GM23338 (cell line): Measurements from ENCODE around the gene ZYG11B. TPM values are rescaled to one million over a fixed set of nuclear protein-coding genes. Genes with fewer than 3 reads are reported as not detected.

Experiments
- ATAC-seq: fragments of 200-7000 bp; cut with Tn5 transposase; 3 replicates; pipeline ENCODE4 v1.9.1; 2020
- DNase-seq: peaks from one replicate; pipeline ENCODE4 v3.0.0-alpha.2; 2015; ENCODE audit warnings: low spot score
- H2AFZ ChIP-seq: fragments of 200-600 bp; sonication (generic); 2 replicates; pipeline ENCODE4 v1.8.0; 2016; ENCODE audit warnings: antibody characterized with exemption, mild to moderate bottlenecking, moderate library complexity
- H3F3A ChIP-seq: fragments of 200-600 bp; sonication (generic); replicated peaks from 2 replicates; pipeline ENCODE4 v1.8.0; 2017; ENCODE audit warnings: antibody characterized with exemption, mixed run types, low read depth
- H3K27ac ChIP-seq: fragments of 200-600 bp; sonication (generic); 2 replicates; pipeline ENCODE4 v1.6.1; 2016; ENCODE audit warnings: low read depth
- H3K27me3 ChIP-seq: fragments of 200-600 bp; sonication (generic); 2 replicates; pipeline ENCODE4 v1.8.0; 2016; ENCODE audit warnings: mild to moderate bottlenecking, mixed run types, moderate library complexity; ENCODE audit not compliant: insufficient read depth
- H3K36me3 ChIP-seq: fragments of 200-600 bp; sonication (generic); 2 replicates; pipeline ENCODE4 v1.8.0; 2016; ENCODE audit warnings: mild to moderate bottlenecking; ENCODE audit not compliant: insufficient read depth
- H3K4me1 ChIP-seq: fragments of 200-600 bp; sonication (generic); 2 replicates; pipeline ENCODE4 v1.8.0; 2016; ENCODE audit warnings: mild to moderate bottlenecking, moderate library complexity; ENCODE audit not compliant: insufficient read depth
- H3K4me2 ChIP-seq: fragments of 200-600 bp; sonication (generic); 2 replicates; pipeline ENCODE4 v1.7.1; 2017; ENCODE audit warnings: mixed run types
- H3K4me3 ChIP-seq: fragments of 200-600 bp; sonication (generic); 2 replicates; pipeline ENCODE4 v1.6.1; 2016; ENCODE audit warnings: mixed run types
- H3K79me2 ChIP-seq: fragments of 200-600 bp; sonication (generic); replicated peaks from 2 replicates; pipeline ENCODE4 v1.8.0; 2017; ENCODE audit warnings: mild to moderate bottlenecking; ENCODE audit not compliant: insufficient read depth
- H3K9me2 ChIP-seq: fragments of 200-600 bp; sonication (generic); 2 replicates; pipeline ENCODE4 v1.8.0; 2017; ENCODE audit not compliant: insufficient read depth
- H4K20me1 ChIP-seq: fragments of 200-600 bp; sonication (generic); replicated peaks from 2 replicates; pipeline ENCODE4 v1.8.0; 2017; ENCODE audit warnings: mild to moderate bottlenecking; ENCODE audit not compliant: insufficient read depth
- H3K27ac Mint-ChIP-seq: 2 replicates; pipeline ENCODE4 v1.8.0; 2020; ENCODE audit warnings: inconsistent platforms, mild to moderate bottlenecking, moderate library complexity, mixed read lengths
- H3K27me3 Mint-ChIP-seq: 3 replicates; pipeline ENCODE4 v1.8.0; 2022; ENCODE audit warnings: low read depth, mild to moderate bottlenecking, moderate library complexity, mixed read lengths, inconsistent platforms; ENCODE audit not compliant: insufficient read depth, poor library complexity
- H3K36me3 Mint-ChIP-seq: 3 replicates; pipeline ENCODE4 v1.8.0; 2021; ENCODE audit warnings: low read depth, mild to moderate bottlenecking, inconsistent platforms, moderate library complexity, mixed read lengths
- H3K4me1 Mint-ChIP-seq: 3 replicates; pipeline ENCODE4 v1.8.0; 2020; ENCODE audit warnings: mild to moderate bottlenecking, inconsistent platforms, mixed read lengths
- H3K4me3 Mint-ChIP-seq: 3 replicates; pipeline ENCODE4 v1.8.0; 2021; ENCODE audit warnings: moderate library complexity, mild to moderate bottlenecking, inconsistent platforms, mixed read lengths
- H3K9me3 Mint-ChIP-seq: 3 replicates; pipeline ENCODE4 v1.8.0; 2020; ENCODE audit warnings: moderate library complexity, mild to moderate bottlenecking, inconsistent platforms, mixed read lengths
- CREB1 ChIP-seq: fragments of 250-450 bp; sonication (Bioruptor Pico); IDR thresholded peaks from 2 replicates; pipeline ENCODE4 v1.5.0; 2020; ENCODE audit warnings: low read depth, mild to moderate bottlenecking, moderate library complexity
- EZH2 ChIP-seq: fragments of 200-600 bp; sonication (generic); IDR thresholded peaks from one replicate; pipeline ENCODE4 v1.8.0; 2017; ENCODE audit warnings: antibody characterized with exemption, mild to moderate bottlenecking, low read depth; ENCODE audit not compliant: unreplicated experiment
- EZH2phosphoT487 ChIP-seq: fragments of 200-600 bp; sonication (generic); IDR thresholded peaks from one replicate; pipeline ENCODE4 v1.8.1; 2018; ENCODE audit warnings: antibody characterized with exemption; ENCODE audit not compliant: unreplicated experiment
- JUNB ChIP-seq: IDR thresholded peaks from one replicate; pipeline ENCODE4 v1.6.1; 2016; ENCODE audit warnings: antibody characterized with exemption; ENCODE audit not compliant: unreplicated experiment
- NANOG ChIP-seq: IDR thresholded peaks from 2 replicates; pipeline ENCODE4 v1.6.1; 2016; ENCODE audit warnings: antibody characterized with exemption, borderline replicate concordance
- POLR2AphosphoS5 ChIP-seq: IDR thresholded peaks from 2 replicates; pipeline ENCODE4 v1.6.1; 2016; ENCODE audit warnings: antibody characterized with exemption, low read depth
- REST ChIP-seq: IDR thresholded peaks from one replicate; pipeline ENCODE4 v1.6.1; 2018; ENCODE audit warnings: antibody characterized with exemption; ENCODE audit not compliant: unreplicated experiment
- STAT1 ChIP-seq: IDR thresholded peaks from one replicate; pipeline ENCODE4 v1.6.1; 2016; ENCODE audit warnings: antibody characterized with exemption; ENCODE audit not compliant: unreplicated experiment
- ZNF114 ChIP-seq: fragments of 250-450 bp; sonication (Bioruptor Pico); IDR thresholded peaks from 2 replicates; pipeline ENCODE4 v1.5.0; 2020; ENCODE audit warnings: mild to moderate bottlenecking, moderate library complexity
- ZNF331 ChIP-seq: fragments of 250-450 bp; sonication (Bioruptor Pico); IDR thresholded peaks from 2 replicates; pipeline ENCODE4 v1.5.0; 2020; ENCODE audit warnings: low read depth, mild to moderate bottlenecking, moderate library complexity
- ZNF462 ChIP-seq: fragments of 250-450 bp; sonication (Bioruptor Pico); IDR thresholded peaks from 2 replicates; pipeline ENCODE4 v1.5.0; 2020; ENCODE audit warnings: mild to moderate bottlenecking, moderate library complexity
- polyA plus RNA-seq: library from polyadenylated mRNA; unstranded; fragments of >200 nt; fragmentation: Nextera tagmentation; extraction: Ambion mirVana; gene quantifications from 2 replicates; pipeline ENCODE4 v1.2.1, GENCODE V29; 2016
- total RNA-seq: library from RNA; depleted of rRNA; stranded (reverse); fragments of >200 nt; shearing (Covaris generic); gene quantifications from 2 replicates; pipeline ENCODE4 v1.2.3, GENCODE V29; 2014
- TF ChIP-seq, protein P1 (sequence below), 2 experiments: fragments of 200-600 bp in 1 of 2; sonication (generic) in 1 of 2; conservative IDR thresholded peaks; 2 replicates each; pipeline versions ENCODE4 v1.5.1 to v1.6.1; 2016 to 2017; ENCODE audit warnings: antibody characterized with exemption in 2 of 2, low read depth in 2 of 2, mild to moderate bottlenecking in 2 of 2, moderate library complexity in 1 of 2
- TF ChIP-seq, protein P2 (sequence below): IDR thresholded peaks from 2 replicates; pipeline ENCODE4 v1.6.1; 2016; ENCODE audit warnings: antibody characterized with exemption

The ZYG11B gene
- total and polyA plus RNA-seq, 2 experiments from 2014 or later = 7.8 to 42.3 TPM

DNA sequence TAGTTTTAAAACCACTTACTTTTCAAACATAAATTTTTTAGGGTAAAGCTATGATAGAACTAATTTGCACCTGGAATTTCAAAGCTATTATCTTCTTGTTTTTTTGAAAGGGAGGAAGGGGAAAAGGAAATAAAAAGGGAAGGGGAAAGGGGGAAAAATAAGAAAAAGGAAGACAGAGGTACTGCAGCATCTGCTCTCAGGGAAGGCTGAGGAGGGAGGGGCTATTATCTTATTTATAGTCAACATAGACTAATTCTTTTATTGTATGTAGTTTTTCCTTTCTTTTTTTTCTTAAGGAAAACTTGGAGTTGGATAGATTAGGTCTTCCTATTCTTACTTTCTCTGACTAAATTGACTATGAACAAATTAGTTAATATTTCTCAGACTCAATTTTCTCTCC is 74.8 kb downstream of the ZYG11B start:
- no peak overlapping the region for H3K27ac ChIP-seq
- Mint-ChIP-seq H3K27ac (no peak overlapping the region), H3K4me3 (no peak overlapping the region), H3K27me3 (no peaks in the 10 kb centered on the region), H3K9me3 (no peaks in the 10 kb centered on the region), H3K36me3 (peaks cover 7% of the 10 kb centered on the region; the same call in 2 of the 3 replicates), H3K4me1 (no peaks in the 10 kb centered on the region)
- H3K9me2 ChIP-seq = no peaks in the 10 kb centered on the region
- no peak overlapping the region for H3K4me3 ChIP-seq
- no peak for ATAC-seq
- H3K36me3 ChIP-seq = peaks cover 5% of the 10 kb centered on the region; the same call in 1 of the 2 replicates
- no peaks in the 10 kb centered on the region for H3K27me3 ChIP-seq
- H4K20me1 ChIP-seq = 0 out of 2 replicates have a peak, but pooled peaks cover 2% of the 10 kb centered on the region
- H3K4me1 ChIP-seq = no peaks in the 10 kb centered on the region
- no peak overlapping the region for H2AFZ ChIP-seq
- H3K79me2 ChIP-seq = no peaks in the 10 kb centered on the region
- no peak overlapping the region for H3K4me2 ChIP-seq
- no peak for TF ChIP-seq ZNF114
- no peak for TF ChIP-seq CREB1 (CRISPR knock-in tag)
- TF ChIP-seq ZNF462 (CRISPR knock-in tag) = no peak
- TF ChIP-seq, protein P1, sequence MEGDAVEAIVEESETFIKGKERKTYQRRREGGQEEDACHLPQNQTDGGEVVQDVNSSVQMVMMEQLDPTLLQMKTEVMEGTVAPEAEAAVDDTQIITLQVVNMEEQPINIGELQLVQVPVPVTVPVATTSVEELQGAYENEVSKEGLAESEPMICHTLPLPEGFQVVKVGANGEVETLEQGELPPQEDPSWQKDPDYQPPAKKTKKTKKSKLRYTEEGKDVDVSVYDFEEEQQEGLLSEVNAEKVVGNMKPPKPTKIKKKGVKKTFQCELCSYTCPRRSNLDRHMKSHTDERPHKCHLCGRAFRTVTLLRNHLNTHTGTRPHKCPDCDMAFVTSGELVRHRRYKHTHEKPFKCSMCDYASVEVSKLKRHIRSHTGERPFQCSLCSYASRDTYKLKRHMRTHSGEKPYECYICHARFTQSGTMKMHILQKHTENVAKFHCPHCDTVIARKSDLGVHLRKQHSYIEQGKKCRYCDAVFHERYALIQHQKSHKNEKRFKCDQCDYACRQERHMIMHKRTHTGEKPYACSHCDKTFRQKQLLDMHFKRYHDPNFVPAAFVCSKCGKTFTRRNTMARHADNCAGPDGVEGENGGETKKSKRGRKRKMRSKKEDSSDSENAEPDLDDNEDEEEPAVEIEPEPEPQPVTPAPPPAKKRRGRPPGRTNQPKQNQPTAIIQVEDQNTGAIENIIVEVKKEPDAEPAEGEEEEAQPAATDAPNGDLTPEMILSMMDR (conservative IDR thresholded peaks at IDR 0.05; ENCODE audit: low read depth in 2 of 2) = no peak
- no peak for TF ChIP-seq EZH2
- TF ChIP-seq REST = no peak
- TF ChIP-seq NANOG = no peak
- TF ChIP-seq, protein P2, sequence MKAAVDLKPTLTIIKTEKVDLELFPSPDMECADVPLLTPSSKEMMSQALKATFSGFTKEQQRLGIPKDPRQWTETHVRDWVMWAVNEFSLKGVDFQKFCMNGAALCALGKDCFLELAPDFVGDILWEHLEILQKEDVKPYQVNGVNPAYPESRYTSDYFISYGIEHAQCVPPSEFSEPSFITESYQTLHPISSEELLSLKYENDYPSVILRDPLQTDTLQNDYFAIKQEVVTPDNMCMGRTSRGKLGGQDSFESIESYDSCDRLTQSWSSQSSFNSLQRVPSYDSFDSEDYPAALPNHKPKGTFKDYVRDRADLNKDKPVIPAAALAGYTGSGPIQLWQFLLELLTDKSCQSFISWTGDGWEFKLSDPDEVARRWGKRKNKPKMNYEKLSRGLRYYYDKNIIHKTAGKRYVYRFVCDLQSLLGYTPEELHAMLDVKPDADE = no peak
- no peak for TF ChIP-seq ZNF331 (CRISPR knock-in tag)
- no peak for TF ChIP-seq STAT1
- TF ChIP-seq POLR2AphosphoS5 = no peak
- no peak for TF ChIP-seq JUNB
- no peak for TF ChIP-seq EZH2phosphoT487
- DNase-seq = no peak
- peaks cover 6% of the 10 kb centered on the region; the same call in 1 of the 2 replicates for H3F3A ChIP-seq
